ENCODE results near the gene DDX42.

The DDX42 gene

GRCh38 chr17:63823659-63824331 lies 49.8 kb downstream of the DDX42 start:
- no peak for DNase-seq

- DNase-seq = no peak
These were observed 50.4 kb downstream of the DDX42 start for GRCh38 chr17:63824362-63824761.

DNA sequence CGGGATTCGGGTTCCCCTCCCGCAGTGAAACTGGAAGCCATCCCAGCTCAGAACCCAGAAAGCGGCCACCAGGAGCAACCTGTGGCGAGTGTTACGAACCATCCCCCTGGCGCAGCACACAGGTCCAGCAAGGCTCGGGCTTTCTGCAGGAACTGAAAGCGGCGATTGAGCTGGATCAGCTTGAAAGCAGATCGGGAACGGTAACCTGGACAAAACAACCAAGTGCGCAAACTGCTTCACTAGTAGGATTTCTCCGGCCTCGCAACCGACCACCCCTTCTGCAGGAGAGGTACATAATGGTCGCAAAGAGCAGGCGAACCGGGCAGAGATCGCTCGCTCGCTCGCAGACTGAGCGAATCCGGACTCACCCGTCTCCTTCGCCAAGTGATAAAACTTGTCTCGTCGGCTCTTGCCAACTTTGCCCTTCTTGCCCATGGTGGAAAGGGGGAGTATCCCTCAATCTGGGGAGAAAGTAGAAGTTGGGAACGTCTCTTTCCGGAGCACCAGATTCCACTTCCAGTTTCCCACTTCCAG lies 52.6 kb downstream of the DDX42 start:
- no peak for DNase-seq

DNA sequence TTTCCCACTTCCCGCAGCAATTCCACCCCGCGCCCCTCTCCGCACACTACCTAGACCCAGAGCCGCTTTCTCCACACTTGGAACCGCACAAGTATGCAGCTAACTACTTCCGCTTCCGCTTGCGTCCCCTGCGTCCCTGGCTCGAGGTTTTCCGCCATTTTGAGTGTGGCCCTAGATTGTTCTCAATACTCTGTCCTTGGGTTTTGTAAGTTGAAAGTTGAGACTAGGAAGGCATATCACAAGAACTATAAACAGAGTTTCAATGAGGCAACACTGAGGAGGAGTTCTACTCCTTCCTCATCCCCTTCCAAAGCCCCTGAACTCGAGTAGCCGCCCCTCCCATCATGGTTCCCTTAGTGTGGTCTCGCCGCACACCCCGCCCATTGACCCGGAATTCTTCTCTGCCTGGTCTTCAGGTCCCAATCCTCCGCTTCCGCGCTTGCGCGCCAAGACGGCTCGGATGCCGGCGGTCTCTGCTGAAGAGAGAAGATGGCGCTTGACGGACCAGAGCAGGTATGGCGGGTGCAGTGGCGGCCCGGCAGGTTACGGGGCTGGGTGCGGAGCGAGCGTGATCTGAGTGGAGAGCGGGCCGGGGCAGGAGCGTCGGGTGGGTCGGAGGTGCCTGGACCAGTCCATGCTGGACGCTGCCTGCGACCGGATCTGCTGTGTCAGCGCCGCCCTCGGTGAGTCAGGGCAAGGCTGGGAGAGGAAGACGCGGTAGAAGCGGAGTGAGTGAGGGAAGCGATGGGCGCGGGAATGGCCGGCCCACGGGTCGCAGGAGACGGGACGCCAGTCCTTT lies 53.2 kb downstream of the DDX42 start, which contains the start of the genes FTSJ3 and PSMC5:
Gene FTSJ3 (minus strand): TSS at position 662 of the 799 bp plus-strand sequence. CDS start 761 bp downstream, outside the sequence.
Gene PSMC5 (plus strand): TSS at position 430 of the 799 bp plus-strand sequence. CDS start 60 bp downstream, at position 490.
- peak; percentile 96 for DNase-seq

DNA sequence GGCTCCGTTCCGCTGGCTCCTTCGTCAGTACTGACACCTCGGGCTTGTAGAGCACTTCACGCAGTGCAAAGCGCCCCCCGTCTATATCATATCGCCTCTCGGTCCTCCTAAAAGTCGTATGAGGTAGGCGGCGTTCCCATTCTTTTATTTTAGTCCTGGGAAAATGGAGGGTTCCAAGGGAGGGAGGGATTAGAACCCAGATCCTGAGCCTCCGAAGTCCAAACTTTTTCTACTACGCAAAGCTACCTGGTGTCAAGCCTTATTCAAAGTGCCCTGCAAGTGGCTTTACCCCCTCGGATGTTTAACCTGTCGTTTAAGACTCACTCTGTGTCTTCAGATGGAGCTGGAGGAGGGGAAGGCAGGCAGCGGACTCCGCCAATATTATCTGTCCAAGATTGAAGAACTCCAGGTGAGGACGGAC lies 53.8 kb downstream of the DDX42 start:
- DNase-seq = no peak

DNA sequence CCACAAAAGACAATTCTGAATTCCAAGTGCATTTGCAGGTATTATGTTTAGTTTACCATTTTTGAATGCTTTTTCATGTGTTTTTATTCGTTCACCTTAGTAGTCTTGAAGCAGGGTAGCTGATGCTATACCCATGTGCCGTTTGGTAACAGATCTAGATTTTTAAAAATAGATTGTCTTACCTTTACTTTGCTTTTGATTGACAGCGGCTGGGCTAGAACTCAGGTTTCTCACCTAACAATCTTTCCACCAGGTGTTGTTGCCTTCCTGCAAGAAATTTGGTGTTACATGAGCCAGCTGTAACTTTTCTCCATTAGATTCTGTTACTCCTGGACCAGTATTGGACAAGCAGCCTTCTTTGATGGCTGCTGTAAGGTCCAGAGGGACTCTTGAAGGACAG lies 55.0 kb downstream of the DDX42 start:
- DNase-seq = no peak

DNA sequence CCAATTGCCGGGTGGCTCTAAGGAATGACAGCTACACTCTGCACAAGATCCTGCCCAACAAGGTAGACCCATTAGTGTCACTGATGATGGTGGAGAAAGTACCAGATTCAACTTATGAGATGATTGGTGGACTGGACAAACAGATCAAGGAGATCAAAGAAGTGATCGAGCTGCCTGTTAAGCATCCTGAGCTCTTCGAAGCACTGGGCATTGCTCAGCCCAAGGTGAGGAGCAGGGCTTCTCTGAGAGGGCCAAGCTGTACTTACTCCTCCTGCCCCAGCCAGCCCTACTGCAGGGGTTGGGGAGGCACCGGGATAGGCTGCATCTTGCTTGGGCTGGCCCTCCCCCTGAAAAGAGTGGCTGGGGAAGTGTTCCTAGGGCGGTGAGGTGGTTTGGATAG lies 56.3 kb downstream of the DDX42 start:
- DNase-seq = no peak

DNA sequence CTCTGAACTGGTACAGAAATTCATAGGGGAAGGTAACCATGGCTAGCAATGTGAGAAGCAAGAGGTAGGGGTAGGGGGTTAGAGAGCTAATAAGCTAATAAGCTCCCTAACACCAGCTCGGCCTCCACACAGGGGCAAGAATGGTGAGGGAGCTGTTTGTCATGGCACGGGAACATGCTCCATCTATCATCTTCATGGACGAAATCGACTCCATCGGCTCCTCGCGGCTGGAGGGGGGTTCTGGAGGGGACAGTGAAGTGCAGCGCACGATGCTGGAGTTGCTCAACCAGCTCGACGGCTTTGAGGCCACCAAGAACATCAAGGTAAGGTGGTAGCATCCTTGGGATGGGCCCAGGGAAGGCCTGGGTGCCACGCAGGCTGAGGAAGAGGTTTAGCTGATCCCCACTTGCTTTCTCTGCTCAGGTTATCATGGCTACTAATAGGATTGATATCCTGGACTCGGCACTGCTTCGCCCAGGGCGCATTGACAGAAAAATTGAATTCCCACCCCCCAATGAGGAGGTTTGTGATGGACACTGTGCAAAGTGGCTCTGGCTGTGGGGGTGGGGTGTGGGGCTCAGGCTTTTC lies 57.0 kb downstream of the DDX42 start:
- no peak for DNase-seq

- DNase-seq = no peak
These were observed 57.5 kb downstream of the DDX42 start for GRCh38 chr17:63831505-63831904.

DNA sequence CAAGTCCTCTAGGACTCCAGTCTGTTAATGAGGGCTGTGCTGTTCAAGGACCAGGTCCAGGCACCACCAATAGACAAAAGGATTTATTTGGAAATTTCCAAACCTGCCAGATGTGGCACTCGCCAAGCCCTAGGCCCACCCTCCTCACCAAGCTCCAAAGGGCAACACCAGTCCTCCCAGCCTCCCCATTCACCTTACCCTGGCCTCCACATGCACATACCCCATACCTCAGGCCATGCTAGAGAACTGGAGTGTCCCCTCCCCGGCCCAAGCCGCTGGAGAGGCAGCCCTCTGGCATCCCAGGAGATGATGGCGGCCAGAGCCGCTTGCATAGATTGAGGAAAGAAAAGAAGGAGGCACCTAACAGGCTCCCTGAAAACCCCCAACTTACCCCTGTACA lies 58.0 kb downstream of the DDX42 start:
- DNase-seq = no peak

- no peak for DNase-seq
These were observed 58.5 kb downstream of the DDX42 start for GRCh38 chr17:63832455-63832854.

- no peak for DNase-seq
These were observed 59.2 kb downstream of the DDX42 start for GRCh38 chr17:63833026-63833740.

- no peak for DNase-seq
These were observed 59.9 kb downstream of the DDX42 start for GRCh38 chr17:63833741-63834373.

GRCh38 chr17:63834431-63835166 lies 60.6 kb downstream of the DDX42 start:
- DNase-seq = no peak

GRCh38 chr17:63835167-63835720 lies 61.3 kb downstream of the DDX42 start:
- DNase-seq = no peak

GRCh38 chr17:63836811-63837210 lies 62.8 kb downstream of the DDX42 start:
- DNase-seq = no peak

GRCh38 chr17:63837480-63837879 lies 63.5 kb downstream of the DDX42 start:
- no peak for DNase-seq

DNA sequence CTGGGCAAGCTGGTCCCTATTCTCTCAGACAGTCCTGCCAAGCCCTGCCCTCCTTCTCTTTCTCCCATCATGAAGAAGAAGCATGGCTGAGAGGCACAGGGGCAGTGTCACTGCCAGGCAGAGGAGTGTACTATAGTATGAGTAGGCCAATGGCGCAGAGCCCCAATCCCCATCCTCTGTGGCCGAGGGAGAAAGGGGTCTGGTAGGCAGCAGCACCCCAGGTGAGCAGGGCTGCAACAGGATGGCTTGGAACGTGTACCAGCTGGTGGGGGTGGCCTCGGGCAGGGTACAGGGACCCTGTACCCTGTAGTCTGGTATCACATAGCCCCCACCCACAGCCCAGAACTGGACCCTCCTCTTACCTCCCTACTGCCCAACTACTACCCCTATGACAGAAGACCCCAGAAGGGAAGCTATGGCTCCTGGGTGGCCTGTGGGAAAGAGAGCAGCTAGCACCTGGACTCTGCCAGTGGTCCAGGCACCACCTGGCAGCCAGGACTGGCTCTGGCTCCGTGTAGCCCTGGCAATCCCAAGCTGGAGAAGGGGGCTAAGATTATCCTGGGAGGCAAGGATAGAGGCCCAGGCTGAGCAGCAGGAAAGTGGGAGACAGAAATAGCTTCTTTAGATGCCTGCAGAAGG lies 64.1 kb downstream of the DDX42 start:
- DNase-seq = no peak

GRCh38 chr17:63838631-63839171 lies 64.7 kb downstream of the DDX42 start:
- DNase-seq = peak; percentile 17

DNA sequence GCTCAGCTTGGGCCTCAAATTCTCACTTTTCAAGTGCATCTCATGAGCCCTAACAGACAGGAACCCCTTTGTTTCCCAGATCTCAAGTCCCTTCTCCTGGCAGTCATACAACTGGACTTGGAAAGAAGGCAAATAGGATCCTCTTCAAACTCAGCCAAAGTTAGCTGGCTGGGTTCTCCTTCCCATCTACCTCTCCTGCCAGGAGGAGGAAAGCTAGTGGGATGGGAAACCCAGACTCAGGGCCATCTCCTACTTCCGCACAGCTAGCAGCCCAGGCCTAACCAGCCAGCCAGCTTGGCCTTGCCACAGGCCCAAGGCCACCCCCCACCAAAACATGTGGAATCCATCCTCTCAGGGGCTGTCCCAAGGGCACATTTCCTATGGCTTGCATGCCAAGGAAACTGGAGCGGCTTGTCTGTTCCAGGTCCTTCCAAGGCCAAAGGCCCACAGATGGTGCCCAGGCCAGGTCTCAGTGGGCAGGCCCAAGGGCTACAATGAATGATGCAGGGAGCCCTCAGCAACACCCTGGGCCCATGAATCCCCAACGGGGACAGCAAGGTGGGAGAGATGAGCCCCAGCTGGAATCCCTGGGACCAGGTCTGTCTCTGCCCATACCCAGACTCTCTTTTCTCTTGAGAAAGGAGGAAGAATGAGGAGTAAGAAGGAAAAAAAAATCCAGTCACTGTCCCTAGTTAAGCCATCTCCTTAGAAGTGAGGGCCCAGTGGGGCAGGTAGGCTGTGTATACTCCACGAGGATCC lies 66.8 kb downstream of the DDX42 start:
- no peak for DNase-seq

Data from NCI-H345 (cell line).